Left kidney (tissue), 2 donors: ENCODE measurements around the gene MEGF10. TPM values are rescaled to one million over a fixed set of nuclear protein-coding genes. Genes with fewer than 3 reads are reported as not detected.
"Not testable (repeated sequence)": the region's sequence is repeated elsewhere in the genome, so short reads cannot be mapped to it uniquely, and the experiment has no call there.

Source experiments
- DNase-seq: peaks from one replicate; pipeline ENCODE4 v3.0.0-alpha.2; 2013
- polyA plus RNA-seq: library from polyadenylated mRNA; unstranded; fragments of 120-200 nt; gene quantifications from one replicate; pipeline ENCODE4 v1.2.1, GENCODE V29; 2013; ENCODE audit not compliant: insufficient read length

The MEGF10 gene
- polyA plus RNA-seq, 1 donor = 1.1 TPM

- no peak for DNase-seq
These were observed 6.9 kb downstream of the MEGF10 start for GRCh38 chr5:127297348-127298035.

GRCh38 chr5:127298036-127298429 lies 7.4 kb downstream of the MEGF10 start:
- DNase-seq = no peak

GRCh38 chr5:127298656-127299055 lies 8.1 kb downstream of the MEGF10 start:
- no peak for DNase-seq

GRCh38 chr5:127299678-127300077 lies 9.1 kb downstream of the MEGF10 start:
- DNase-seq = no peak

GRCh38 chr5:127302509-127302908 lies 11.9 kb downstream of the MEGF10 start:
- no peak for DNase-seq

- DNase-seq = no peak
These were observed 12.8 kb downstream of the MEGF10 start for GRCh38 chr5:127303404-127303803.

- DNase-seq = no peak
These were observed 14.9 kb downstream of the MEGF10 start for GRCh38 chr5:127305493-127305892.

- DNase-seq = no peak
These were observed 15.4 kb downstream of the MEGF10 start for GRCh38 chr5:127306036-127306435.

- DNase-seq = no peak
These were observed 16.1 kb downstream of the MEGF10 start for GRCh38 chr5:127306647-127307046.

GRCh38 chr5:127307868-127308267 lies 17.3 kb downstream of the MEGF10 start:
- DNase-seq = no peak

- DNase-seq = not testable (repeated sequence)
These were observed 17.7 kb downstream of the MEGF10 start for GRCh38 chr5:127308325-127308724.

GRCh38 chr5:127308945-127309344 lies 18.3 kb downstream of the MEGF10 start:
- DNase-seq = no peak

GRCh38 chr5:127311349-127311748 lies 20.8 kb downstream of the MEGF10 start:
- no peak for DNase-seq

GRCh38 chr5:127311781-127312525 lies 21.4 kb downstream of the MEGF10 start:
- DNase-seq = no peak

- no peak for DNase-seq
These were observed 22.8 kb downstream of the MEGF10 start for GRCh38 chr5:127313379-127313778.

- no peak for DNase-seq
These were observed 23.4 kb downstream of the MEGF10 start for GRCh38 chr5:127313847-127314473.

- DNase-seq = no peak
These were observed 25.4 kb downstream of the MEGF10 start for GRCh38 chr5:127316011-127316410.

- not testable (repeated sequence) for DNase-seq
These were observed 26.8 kb downstream of the MEGF10 start for GRCh38 chr5:127317385-127317784.

- no peak for DNase-seq
These were observed 29.7 kb downstream of the MEGF10 start for GRCh38 chr5:127320032-127320965.

GRCh38 chr5:127321465-127321864 lies 30.9 kb downstream of the MEGF10 start:
- DNase-seq = no peak

GRCh38 chr5:127322403-127322802 lies 31.8 kb downstream of the MEGF10 start:
- no peak for DNase-seq

- DNase-seq = no peak
These were observed 34.2 kb downstream of the MEGF10 start for GRCh38 chr5:127324756-127325155.
